HepG2 (cell line): ENCODE measurements around the gene RAB3IP.

Source experiments
- CBX1 ChIP-seq: IDR thresholded peaks from one replicate; pipeline ENCODE4 v1.6.1; 2016; ENCODE audit warnings: antibody characterized with exemption, low read depth
- SP4 ChIP-seq: sonication (generic); formaldehyde crosslinking; IDR thresholded peaks from 2 replicates; pipeline ENCODE4 v1.8.1; 2023; ENCODE audit warnings: mild to moderate bottlenecking, missing genetic modification reagents
- TAF1 ChIP-seq: sonication (generic); formaldehyde crosslinking; IDR thresholded peaks from 2 replicates; pipeline ENCODE4 v1.4.0; 2020; ENCODE audit warnings: missing genetic modification reagents
- ZBTB7B ChIP-seq: sonication (generic); formaldehyde crosslinking; IDR thresholded peaks from 2 replicates; pipeline ENCODE4 v1.4.0; 2020; ENCODE audit warnings: missing genetic modification reagents
- ZNF780A ChIP-seq: sonication (generic); formaldehyde crosslinking; IDR thresholded peaks from 2 replicates; pipeline ENCODE4 v1.8.0; 2022; ENCODE audit warnings: mild to moderate bottlenecking, missing genetic modification reagents, moderate library complexity

GRCh38 chr12:69701826-69702225, 36.8 kb upstream of the RAB3IP start:
- no peak for TF ChIP-seq SP4 (CRISPR knock-in tag)
- no peak for TF ChIP-seq TAF1
- no peak for TF ChIP-seq CBX1
- TF ChIP-seq ZNF780A (CRISPR knock-in tag): no peak
- no peak for TF ChIP-seq ZBTB7B (CRISPR knock-in tag)
